Spleen (tissue), 11 donors: ENCODE data around the gene ELAVL4. TPM values are rescaled to one million over a fixed set of nuclear protein-coding genes. Genes with fewer than 3 reads are reported as not detected.

Source experiments
- DNase-seq: peaks from one replicate; pipeline ENCODE4 v3.0.0-alpha.2; 2020
- H3K27ac ChIP-seq, 8 donors: fragments of 200-600 bp; sonication (generic) in 7 of 8; 1 replicate in 4 of 8; 2 replicates in 4 of 8; pipeline versions ENCODE4 v1.5.0 to v1.8.0; 2016 to 2021; ENCODE audit warnings: inconsistent platforms in 4 of 8, mild to moderate bottlenecking in 4 of 8, moderate library complexity in 1 of 8
- H3K27me3 ChIP-seq, 7 donors: fragments of 200-600 bp; sonication (generic) in 6 of 7; replicated peaks in 1 of 7; 1 replicate in 4 of 7; 2 replicates in 3 of 7; pipeline versions ENCODE4 v1.5.0 to v1.8.0; 2016 to 2021; ENCODE audit warnings: inconsistent platforms in 3 of 7, mild to moderate bottlenecking in 1 of 7
- H3K36me3 ChIP-seq, 6 donors: fragments of 200-600 bp; sonication (generic) in 5 of 6; 1 replicate in 4 of 6; 2 replicates in 2 of 6; pipeline versions ENCODE4 v1.5.0 to v1.8.0; 2016 to 2021; ENCODE audit warnings: inconsistent platforms in 2 of 6
- H3K4me1 ChIP-seq, 6 donors: fragments of 200-600 bp; sonication (generic) in 5 of 6; 1 replicate in 3 of 6; 2 replicates in 3 of 6; pipeline versions ENCODE4 v1.5.0 to v1.8.0; 2016 to 2021; ENCODE audit warnings: inconsistent platforms in 3 of 6
- H3K4me3 ChIP-seq, 8 donors: fragments of 200-600 bp; sonication (generic) in 7 of 8; 1 replicate in 4 of 8; 2 replicates in 4 of 8; pipeline versions ENCODE4 v1.5.0 to v1.8.0; 2016 to 2021; ENCODE audit warnings: inconsistent platforms in 4 of 8, mild to moderate bottlenecking in 4 of 8, moderate library complexity in 2 of 8
- H3K9me3 ChIP-seq, 8 donors: fragments of 200-600 bp; sonication (generic) in 7 of 8; 1 replicate in 4 of 8; 2 replicates in 4 of 8; pipeline versions ENCODE4 v1.5.0 to v1.8.0; 2016 to 2021; ENCODE audit warnings: inconsistent platforms in 4 of 8
- CTCF ChIP-seq, 11 experiments: fragments of 200-600 bp in 7 of 11; fragments of 450-650 bp in 4 of 11; sonication (generic) in 4 of 11; IDR thresholded peaks in 8 of 11; conservative IDR thresholded peaks in 3 of 11; 1 replicate in 7 of 11; 2 replicates in 4 of 11; pipeline versions ENCODE4 v1.4.0 to v1.8.0; 2016 to 2021; ENCODE audit warnings: antibody characterized with exemption in 11 of 11, inconsistent platforms in 4 of 11, mild to moderate bottlenecking in 1 of 11
- POLR2A ChIP-seq, 3 donors: fragments of 450-650 bp; IDR thresholded peaks; one replicate each; pipeline ENCODE4 v1.5.1; 2017; ENCODE audit warnings: antibody characterized with exemption in 3 of 3, mild to moderate bottlenecking in 1 of 3
- POLR2AphosphoS5 ChIP-seq, 3 donors: sonication (generic); formaldehyde crosslinking; IDR thresholded peaks; one replicate each; pipeline ENCODE4 v1.5.1; 2017; ENCODE audit warnings: antibody characterized with exemption in 3 of 3
- WGBS, 5 donors: extraction: QIAGEN DNeasy Blood & Tissue Kit in 3 of 5; methylation state at CpG; one replicate each; pipeline versions ENCODE4 v1.1.5 to v1.1.7; 2013 to 2018; 5-methylcytosine and 5-hydroxymethylcytosine counted together
- intact Hi-C: fragments of 100-400 bp; cut with DNase I; formaldehyde crosslinking; loops from one replicate; pipeline ENCODE4 v1.15.0; 2023; ENCODE audit warnings: low total_unique reads
- polyA plus RNA-seq, 3 donors: library from polyadenylated mRNA; stranded (reverse); fragments of 200-250 nt; gene quantifications; one replicate each; pipeline ENCODE4 v1.2.1, GENCODE V29; 2013
- total RNA-seq, 7 donors: library from RNA; depleted of rRNA in 3 of 7; stranded (reverse); fragments of >200 nt in 3 of 7; fragmentation: NEBNext Ultra II Directional in 4 of 7; extraction: Animal tissue kit (Norgen Biotek cat#: 25700) in 4 of 7; gene quantifications; one replicate each; pipeline versions ENCODE4 v1.1.0 to v1.2.1, GENCODE V29; 2016 to 2021
- donor health status: healthy with polysubstance abuse.
- donor health status: DM: no; HTN: no; CAD: no; lungs with moderate emphysema.
- donor health status: DM: no; HTN: no; CAD: no.
- donor health status: Bipolar disorder and iron deficiency.
- donor health status: healthy.
- donor health status: DM: no; HTN: no; CAD: no.
- donor health status: DM: yes; HTN: yes; CAD: no.

ELAVL4 gene
- total and polyA plus RNA-seq, 10 donors = 0.07 to 1.0 (median 0.47) TPM; not detected in 6

- no peak overlapping the region for H3K27ac ChIP-seq
- TF ChIP-seq POLR2AphosphoS5 (IDR thresholded peaks at IDR 0.05) (no peak), POLR2A (IDR thresholded peaks at IDR 0.05) (no peak), CTCF (IDR thresholded peaks at IDR 0.05 in 8 of 11, conservative IDR thresholded peaks at IDR 0.05 in 3 of 11) (no peak)
- peaks cover 0 to 85% (median 18%) of the 10 kb centered on the region in 7 donors for H3K27me3 ChIP-seq
- no peaks in the 10 kb centered on the region for H3K9me3 ChIP-seq
- H3K4me3 ChIP-seq = no peak overlapping the region
- no peaks in the 10 kb centered on the region for H3K36me3 ChIP-seq
- intact Hi-C loops = no loop called here
- H3K4me1 ChIP-seq = peaks cover 0 to 18% (median 10%) of the 10 kb centered on the region in 6 donors
- WGBS, 5 donors = 77 to 94% (median 84%) methylated on average over 3 of the region's 3 CpGs
- no peak for DNase-seq
Measured at GRCh38 chr1:50111503-50111902, 2.8 kb downstream of the ELAVL4 start.

- DNase-seq = no peak
- 90 to 95% (median 93%) methylated on average over 3 of the region's 3 CpGs for WGBS, 5 donors
- no peaks in the 10 kb centered on the region for H3K9me3 ChIP-seq
- H3K27me3 ChIP-seq = peaks cover 0 to 84% (median 18%) of the 10 kb centered on the region in 7 donors
- TF ChIP-seq POLR2A (IDR thresholded peaks at IDR 0.05) (no peak), POLR2AphosphoS5 (IDR thresholded peaks at IDR 0.05) (no peak), CTCF (IDR thresholded peaks at IDR 0.05 in 8 of 11, conservative IDR thresholded peaks at IDR 0.05 in 3 of 11) (no peak)
- H3K4me3 ChIP-seq = no peak overlapping the region
- H3K36me3 ChIP-seq = no peaks in the 10 kb centered on the region
- peaks cover 0 to 18% (median 10%) of the 10 kb centered on the region in 6 donors for H3K4me1 ChIP-seq
- no peak overlapping the region for H3K27ac ChIP-seq
- intact Hi-C loops = no loop called here
Measured at GRCh38 chr1:50112193-50112592, 3.5 kb downstream of the ELAVL4 start.

GRCh38 chr1:50123071-50123470, 14.4 kb downstream of the ELAVL4 start:
- Histone ChIP-seq H3K27me3 (peaks cover 0 to 26% (median 0%) of the 10 kb centered on the region in 7 donors), H3K9me3 (no peaks in the 10 kb centered on the region), H3K36me3 (no peaks in the 10 kb centered on the region), H3K4me3 (no peak overlapping the region), H3K27ac (no peak overlapping the region), H3K4me1 (no peaks in the 10 kb centered on the region)
- intact Hi-C loops = no loop called here
- DNase-seq = no peak
- TF ChIP-seq POLR2A (IDR thresholded peaks at IDR 0.05) (no peak), POLR2AphosphoS5 (IDR thresholded peaks at IDR 0.05) (no peak), CTCF (IDR thresholded peaks at IDR 0.05 in 8 of 11, conservative IDR thresholded peaks at IDR 0.05 in 3 of 11) (no peak)

GRCh38 chr1:50126927-50127715, 18.4 kb downstream of the ELAVL4 start:
- DNase-seq = no peak
- no peaks in the 10 kb centered on the region for H3K36me3 ChIP-seq
- TF ChIP-seq POLR2AphosphoS5 (IDR thresholded peaks at IDR 0.05) (no peak), CTCF (IDR thresholded peaks at IDR 0.05 in 8 of 11, conservative IDR thresholded peaks at IDR 0.05 in 3 of 11) (no peak), POLR2A (IDR thresholded peaks at IDR 0.05) (no peak)
- no peak overlapping the region for H3K4me3 ChIP-seq
- H3K9me3 ChIP-seq = no peaks in the 10 kb centered on the region
- 55 to 72% (median 68%) methylated on average over 5 of the region's 5 CpGs for WGBS, 5 donors
- no peaks in the 10 kb centered on the region for H3K4me1 ChIP-seq
- intact Hi-C loops = no loop called here
- no peak overlapping the region for H3K27ac ChIP-seq
- peaks cover 0 to 30% (median 0%) of the 10 kb centered on the region in 7 donors for H3K27me3 ChIP-seq
